Left renal pelvis (tissue), 4 donors: ENCODE data around the gene SMAP1. TPM values are rescaled to one million over a fixed set of nuclear protein-coding genes. Genes with fewer than 3 reads are reported as not detected.

Experiments
- DNase-seq, 4 donors: peaks; one replicate each; pipeline ENCODE4 v3.0.0-alpha.2; 2013; ENCODE audit warnings: low read depth in 4 of 4, low spot score in 3 of 4
- polyA plus RNA-seq, 4 donors: library from polyadenylated mRNA; unstranded; fragments of 120-200 nt; gene quantifications; one replicate each; pipeline ENCODE4 v1.2.1, GENCODE V29; 2013; ENCODE audit not compliant: insufficient read length in 4 of 4

The SMAP1 gene
- polyA plus RNA-seq, 4 donors: 25.8 to 31.9 (median 29.7) TPM

DNA sequence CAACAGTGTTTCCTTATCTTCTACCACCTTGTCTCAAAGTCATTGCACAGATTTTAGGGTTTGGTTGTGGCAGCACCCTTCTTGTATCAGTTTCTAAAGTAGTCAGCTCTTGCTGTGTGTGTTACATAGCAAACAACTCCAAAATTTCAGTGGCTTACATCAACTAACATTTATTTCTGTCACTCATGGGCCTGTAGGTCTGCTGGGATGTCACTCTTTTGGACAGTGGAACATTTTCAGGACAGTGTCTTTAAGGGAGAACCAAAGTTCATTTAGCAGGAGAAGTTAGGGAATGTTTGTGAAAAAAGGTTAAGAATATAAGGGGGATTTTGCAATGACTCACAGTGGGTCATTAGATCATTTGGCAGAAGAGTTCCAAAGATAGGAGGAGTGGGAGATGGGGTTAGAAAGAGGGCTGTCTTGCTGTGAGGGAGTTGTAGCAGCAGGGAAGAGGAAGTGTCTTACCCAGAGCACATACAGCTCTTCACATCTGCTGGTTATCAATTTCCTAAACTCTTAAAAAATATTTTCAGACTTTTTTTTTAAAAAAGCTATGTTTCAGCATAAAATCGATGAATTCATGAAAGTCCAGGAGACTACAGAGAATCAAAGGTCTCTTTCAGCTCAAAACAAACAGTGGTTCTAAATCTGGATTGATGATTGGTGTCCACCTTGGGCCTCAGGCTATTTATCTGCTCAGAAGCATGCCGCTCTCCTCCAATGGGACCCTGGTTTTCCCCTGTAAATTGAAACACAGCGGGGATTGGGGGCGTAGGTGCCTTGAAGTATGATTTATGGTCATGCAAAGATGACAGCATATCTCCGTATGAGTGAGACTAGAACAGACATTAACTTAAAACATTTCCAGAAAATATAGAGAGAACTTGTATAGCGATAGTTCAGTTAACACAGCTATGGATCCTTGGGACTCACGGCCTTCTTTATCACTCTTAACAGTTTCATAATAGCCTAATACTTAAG is 171.9 kb downstream of the SMAP1 start:
- no peak for DNase-seq

DNA sequence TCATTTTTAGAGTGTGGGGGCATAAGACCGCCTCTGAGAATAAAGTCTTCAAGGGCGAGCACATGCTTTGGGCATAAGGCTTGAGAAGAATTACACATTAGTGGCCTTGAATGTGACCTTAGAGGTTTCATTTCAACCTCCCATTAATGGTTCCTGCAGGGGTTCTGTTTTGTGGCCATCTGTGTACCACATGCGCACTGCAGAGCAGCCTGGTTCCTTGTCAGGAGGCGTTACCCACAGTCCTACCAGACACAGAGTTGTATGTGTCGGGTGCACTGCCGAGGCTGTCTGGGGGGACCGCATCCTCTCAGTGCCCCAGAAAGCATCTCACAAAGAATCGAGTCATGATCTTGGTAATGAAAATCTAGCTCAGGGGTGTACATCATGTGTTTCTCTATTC is 173.4 kb downstream of the SMAP1 start:
- no peak for DNase-seq

GRCh38 chr6:70842541-70842940 is 174.9 kb downstream of the SMAP1 start:
- no peak for DNase-seq

GRCh38 chr6:70843328-70843918 is 175.7 kb downstream of the SMAP1 start:
- DNase-seq: no peak

GRCh38 chr6:70844301-70844700 is 176.6 kb downstream of the SMAP1 start:
- no peak for DNase-seq

GRCh38 chr6:70846207-70846835 is 178.6 kb downstream of the SMAP1 start:
- DNase-seq: no peak

DNA sequence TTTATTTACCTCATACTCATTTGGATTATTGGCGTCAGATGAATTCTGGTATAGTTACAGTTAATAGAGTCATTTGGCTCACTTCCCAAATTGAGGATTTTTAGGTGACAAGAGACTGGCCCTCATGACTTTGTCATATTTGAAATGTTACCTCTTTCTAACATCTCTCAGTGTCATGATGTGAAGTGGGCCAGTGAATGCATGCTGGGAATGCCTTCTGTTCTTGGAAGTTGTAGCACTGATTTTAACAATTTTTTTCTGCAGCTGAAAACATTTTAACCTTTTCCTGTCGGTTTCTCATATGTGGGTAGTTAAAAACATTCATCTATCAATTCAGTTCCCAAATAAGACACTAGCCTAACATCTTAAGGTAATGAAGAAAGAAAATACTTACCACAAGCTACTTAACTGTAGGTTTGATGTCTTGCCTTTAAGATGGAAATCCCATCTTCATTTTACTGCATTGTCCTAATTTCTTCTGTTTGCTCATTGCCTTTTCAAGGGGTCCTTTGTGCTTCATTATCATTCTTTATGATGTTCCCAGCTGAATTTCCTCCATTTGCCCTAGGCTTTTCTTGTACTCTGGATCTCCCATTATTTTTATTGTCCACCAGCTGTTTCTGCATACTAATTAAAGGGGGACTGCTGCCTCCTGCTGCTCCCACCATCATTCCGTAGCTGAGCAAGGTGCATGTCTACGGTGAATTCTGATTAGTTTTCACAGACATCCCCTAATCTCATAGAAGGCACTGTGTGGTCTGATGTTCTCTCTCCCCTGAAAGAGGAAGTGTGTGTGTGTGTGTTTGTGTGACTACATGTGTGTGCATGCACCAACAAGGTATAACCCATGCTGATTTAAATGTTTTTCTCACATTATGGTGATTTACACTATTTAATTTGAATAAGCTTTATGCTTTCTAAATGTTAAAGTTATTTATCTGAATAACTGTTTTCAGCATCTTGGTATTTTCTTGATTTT is 179.7 kb downstream of the SMAP1 start:
- DNase-seq: no peak

DNA sequence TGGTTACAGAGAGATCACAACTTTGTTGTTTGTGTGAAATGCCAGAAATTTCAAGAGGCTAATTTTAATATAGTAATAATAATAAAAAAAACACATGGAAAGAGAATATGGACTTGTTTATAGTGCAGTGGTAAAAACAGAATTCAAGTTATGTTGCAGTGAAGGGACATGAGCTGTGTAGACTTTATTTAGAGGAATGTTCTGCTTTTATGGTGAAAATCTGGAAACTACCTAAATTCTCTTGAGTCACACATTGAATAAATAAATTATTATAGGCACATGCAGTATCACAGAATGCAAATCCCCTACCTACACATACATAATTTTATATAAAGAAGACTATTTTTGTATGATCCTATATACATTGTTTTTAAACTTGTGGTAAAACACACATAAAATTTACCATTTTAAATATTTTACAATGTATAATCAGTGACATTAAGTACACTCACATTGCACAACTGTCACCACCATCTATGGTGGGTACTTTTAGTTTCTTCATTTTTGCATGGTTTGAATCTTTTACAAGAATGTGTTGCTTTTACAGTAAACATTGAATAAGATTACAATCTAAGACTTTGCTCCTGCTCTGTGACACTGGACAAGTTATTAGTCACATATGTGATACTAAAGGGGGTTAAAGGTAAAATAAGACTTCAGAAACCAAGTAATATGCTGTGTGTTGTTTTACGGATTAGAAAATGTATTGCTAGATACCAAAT is 181.8 kb downstream of the SMAP1 start:
- DNase-seq: no peak

DNA sequence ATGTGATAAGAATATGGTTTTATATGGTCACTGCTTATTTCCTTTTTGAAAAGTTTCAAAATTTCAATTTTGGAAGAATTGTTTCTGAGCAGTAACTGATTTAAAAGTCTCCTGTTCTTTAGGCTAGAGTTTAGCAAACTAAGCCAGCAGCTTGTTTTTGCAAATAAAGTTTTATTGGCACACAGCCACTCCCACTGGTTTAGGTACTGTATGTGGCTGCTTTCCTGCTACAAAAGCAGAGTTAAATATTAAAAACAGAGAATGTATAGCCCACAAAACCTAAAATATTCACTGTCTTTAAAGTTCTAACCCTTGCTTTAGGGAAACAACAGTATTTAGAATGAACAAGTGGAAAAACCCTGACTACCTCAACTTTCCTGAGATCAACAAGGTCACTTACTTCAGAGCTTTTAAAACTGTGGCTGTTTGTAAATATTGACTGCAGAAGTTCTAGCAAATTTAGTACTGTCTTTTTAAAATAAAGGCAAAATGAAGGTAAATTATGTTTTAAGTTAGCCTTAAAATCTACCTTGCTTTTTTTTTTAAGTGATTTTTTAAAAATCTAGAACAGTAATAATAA is 185.1 kb downstream of the SMAP1 start:
- DNase-seq: no peak

DNA sequence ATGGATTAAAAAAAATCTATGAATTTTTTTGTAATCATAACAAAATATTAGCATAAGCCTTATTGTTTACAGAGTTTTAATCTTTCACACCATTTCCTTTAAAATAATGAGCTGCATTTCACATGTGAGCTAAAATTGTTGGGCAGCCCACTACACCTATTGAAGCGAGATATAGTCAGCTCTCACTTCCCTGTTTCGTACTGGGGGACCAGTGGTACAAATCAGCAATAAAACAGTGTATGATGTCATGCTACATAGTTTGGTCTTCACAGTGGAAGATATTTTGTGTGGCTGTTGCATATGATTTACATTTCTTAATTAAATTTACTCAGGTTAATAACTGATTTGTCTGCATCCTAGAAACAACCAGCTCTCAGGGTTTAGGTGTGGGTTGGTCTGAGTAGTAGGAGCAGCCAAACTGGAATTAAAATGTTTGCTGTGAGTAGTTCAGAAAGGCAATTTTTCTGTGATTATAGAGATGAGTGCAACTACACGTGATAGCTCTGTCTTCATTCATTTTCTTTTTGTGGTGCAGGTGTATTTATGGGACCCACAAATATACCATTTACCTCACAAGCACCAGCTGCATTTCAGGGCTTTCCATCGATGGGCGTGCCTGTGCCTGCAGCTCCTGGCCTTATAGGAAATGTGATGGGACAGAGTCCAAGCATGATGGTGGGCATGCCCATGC is 189.8 kb downstream of the SMAP1 start:
- no peak for DNase-seq

GRCh38 chr6:70860045-70860444 is 192.4 kb downstream of the SMAP1 start:
- DNase-seq: no peak

GRCh38 chr6:70860920-70861319 is 193.2 kb downstream of the SMAP1 start:
- no peak for DNase-seq

DNA sequence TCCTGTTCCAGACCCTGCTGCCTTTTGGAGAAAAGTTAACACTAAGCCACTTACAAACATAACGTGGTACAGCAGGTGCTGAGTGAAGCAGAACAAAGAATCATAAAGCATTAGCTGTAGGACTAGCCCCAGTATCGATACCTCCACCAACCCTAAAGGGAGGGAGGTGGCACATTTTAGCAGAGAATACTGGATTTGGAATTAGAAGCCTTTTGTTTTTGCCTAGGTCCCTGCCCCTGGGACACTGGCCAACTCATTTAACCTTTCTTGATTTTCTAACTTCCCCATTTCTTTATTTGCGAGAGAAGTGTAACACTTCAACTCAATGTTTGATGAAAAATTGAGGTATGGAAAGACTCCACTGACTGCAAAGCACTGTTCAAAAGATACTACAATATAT is 195.7 kb downstream of the SMAP1 start:
- DNase-seq: no peak

DNA sequence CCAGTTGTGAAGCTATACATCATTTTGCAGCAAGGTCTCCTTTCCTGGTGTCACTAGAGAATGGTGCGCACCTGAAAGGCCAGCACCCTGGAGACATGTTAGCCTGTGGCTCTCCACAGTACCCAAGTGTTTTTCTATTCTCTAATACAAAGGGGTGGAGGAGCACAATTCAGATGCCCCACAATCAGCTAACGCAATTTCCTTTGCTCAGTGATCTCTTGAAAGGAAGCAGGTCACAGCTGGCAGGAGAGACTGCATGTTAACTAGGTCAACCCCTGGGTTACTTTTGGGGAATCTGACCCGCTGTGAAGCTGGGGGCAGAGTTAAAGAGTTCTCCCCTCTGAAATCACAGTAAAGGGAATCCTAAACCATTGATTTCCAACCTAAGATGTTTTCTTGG is 196.7 kb downstream of the SMAP1 start:
- no peak for DNase-seq

DNA sequence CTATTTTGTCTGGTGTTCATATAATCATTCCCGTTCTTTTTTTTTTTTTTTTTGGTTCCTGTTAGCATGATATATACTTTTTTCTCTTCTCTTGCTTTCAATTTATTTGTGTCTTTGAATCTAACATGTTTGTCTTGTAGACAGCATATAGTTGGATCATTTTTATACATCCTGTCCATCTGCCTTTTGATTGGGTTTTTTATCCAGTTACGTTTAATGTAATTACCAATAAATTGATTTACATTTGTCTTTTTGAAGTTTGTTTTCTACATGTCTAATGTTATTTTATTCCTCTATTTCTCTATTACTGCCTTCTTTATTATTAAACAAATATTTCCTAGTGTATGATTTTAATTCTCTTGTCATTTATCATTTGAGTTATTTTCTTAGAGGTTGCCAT is 204.8 kb downstream of the SMAP1 start:
- DNase-seq: no peak

DNA sequence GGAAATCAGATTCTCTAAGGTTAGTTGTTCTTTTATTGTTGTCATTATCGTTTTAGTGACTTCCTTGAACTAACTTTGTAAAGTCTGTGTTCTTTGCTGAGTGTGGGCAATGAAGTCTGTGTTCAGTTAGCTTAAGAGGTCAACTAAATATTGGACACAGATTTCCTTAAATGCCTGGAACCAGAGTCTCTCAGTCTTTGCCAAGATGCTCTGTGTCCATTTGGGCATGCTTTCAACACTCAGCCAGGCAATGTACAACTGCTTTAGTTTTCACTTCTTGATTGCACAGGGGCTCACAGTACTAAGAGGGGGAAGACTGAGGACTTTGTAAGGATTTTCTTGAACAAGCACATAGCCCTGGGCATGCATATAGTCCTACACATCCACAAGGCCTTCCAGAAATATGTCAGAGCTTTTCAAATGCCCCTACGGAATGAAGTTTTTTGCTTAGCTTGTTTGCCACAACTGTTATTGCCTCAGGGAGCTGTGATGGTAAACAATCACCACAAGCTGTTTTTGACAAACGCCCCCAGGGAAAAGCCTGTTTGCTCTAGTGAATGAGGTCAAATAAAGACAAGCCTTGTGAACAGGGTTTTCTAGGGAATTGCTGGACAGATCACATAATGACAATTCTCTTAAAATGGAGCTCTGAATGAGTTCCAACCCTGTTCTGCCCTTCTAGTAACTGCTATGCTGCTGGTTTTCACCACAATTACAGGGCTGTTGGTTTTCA is 206.7 kb downstream of the SMAP1 start:
- DNase-seq: no peak

GRCh38 chr6:70879496-70879895 is 211.8 kb downstream of the SMAP1 start:
- DNase-seq: no peak
